ENCODE data around the gene BORCS5.

DNA sequence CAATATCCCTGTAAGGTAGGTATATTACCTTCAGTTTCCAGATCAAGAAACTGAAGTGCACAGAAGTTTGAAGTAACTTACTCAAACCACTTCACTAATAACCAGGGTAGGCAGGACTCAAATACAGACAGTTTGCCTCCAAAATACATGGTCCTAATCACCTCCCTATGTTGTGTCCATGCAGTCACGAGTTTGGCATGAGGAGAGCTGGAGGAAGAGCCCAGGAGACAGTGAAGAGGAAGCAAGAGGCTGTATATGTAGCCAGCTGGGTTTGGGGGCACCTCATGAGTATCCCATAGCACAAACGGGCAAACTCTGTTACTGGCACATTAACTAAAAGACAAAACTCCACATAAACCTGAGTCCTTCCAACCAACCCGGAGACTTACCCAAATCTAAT lies 126.6 kb downstream of the BORCS5 start:
- TF ChIP-seq, protein P1, sequence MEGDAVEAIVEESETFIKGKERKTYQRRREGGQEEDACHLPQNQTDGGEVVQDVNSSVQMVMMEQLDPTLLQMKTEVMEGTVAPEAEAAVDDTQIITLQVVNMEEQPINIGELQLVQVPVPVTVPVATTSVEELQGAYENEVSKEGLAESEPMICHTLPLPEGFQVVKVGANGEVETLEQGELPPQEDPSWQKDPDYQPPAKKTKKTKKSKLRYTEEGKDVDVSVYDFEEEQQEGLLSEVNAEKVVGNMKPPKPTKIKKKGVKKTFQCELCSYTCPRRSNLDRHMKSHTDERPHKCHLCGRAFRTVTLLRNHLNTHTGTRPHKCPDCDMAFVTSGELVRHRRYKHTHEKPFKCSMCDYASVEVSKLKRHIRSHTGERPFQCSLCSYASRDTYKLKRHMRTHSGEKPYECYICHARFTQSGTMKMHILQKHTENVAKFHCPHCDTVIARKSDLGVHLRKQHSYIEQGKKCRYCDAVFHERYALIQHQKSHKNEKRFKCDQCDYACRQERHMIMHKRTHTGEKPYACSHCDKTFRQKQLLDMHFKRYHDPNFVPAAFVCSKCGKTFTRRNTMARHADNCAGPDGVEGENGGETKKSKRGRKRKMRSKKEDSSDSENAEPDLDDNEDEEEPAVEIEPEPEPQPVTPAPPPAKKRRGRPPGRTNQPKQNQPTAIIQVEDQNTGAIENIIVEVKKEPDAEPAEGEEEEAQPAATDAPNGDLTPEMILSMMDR (IDR thresholded peaks at IDR 0.05; ENCODE audit: low read depth, low read length, poor library complexity, severe bottlenecking), result no peak
- no peak for TF ChIP-seq EZH2phosphoT487 (IDR thresholded peaks at IDR 0.05; ENCODE audit: borderline replicate concordance, low read length)
